Stromal cell of bone marrow (primary cell): ENCODE measurements around the gene BMAL1.

Experiments
- DNase-seq: peaks from one replicate; pipeline ENCODE4 v3.0.0-alpha.2; 2012; ENCODE audit warnings: low read depth

Gene BMAL1

DNA sequence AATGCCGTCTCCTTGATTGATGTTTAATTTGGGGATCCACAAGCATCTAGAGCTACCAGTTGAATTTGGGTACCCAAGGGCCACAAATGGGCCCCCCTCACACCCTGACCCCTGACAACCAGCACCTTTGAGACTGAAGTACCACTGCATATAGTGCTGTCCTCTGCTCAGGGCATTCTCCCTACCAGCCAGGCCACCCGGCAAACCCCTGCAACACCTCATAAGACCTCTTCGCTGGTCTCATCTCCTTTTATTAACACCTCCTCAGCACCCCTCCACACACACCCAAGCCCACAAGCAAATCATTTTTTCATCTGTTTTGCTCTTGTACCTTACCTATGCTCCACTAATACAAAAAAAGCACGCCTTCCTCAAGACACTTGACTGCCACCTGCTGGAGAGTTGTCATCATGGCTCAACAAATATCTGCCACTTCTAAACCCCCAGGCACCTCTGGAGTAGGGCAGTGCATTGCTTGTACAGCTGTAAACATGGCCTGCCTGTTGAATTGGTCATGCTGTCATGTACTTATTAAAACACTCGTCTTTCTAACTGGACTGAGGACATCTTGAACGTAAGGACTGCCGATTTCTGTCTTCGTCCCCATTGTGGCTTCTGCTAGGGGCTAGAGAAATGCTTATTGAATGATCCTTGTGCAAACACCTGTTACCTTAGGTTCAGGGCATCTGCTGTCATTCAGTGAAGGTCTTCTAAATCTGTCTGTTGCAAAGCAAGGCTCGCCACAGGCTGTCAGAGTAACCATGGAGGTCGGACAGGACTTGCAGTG, 66.5 kb downstream of the BMAL1 start:
- peak; percentile 47 for DNase-seq

DNA sequence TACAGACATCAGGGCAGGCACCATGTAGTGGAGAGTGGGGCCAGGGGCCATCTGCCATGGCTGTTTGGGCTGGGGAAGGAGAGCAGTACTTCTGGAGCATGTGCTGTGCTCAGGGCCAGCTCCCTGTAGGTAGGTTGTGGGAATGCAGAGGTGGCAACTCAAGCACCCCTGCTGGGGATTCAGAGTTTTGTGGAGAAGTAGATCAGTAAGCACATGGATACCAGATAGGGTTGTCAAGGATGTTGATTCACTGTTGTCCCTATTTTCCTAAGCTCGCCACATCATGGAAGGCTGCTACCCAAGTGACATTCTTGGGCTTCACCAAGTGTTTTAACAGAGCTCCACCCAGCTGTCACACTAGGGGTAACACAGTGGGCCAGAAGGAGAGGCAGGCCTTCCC, 67.2 kb downstream of the BMAL1 start:
- no peak for DNase-seq

GRCh38 chr11:13346470-13346869, 68.9 kb downstream of the BMAL1 start:
- no peak for DNase-seq

DNA sequence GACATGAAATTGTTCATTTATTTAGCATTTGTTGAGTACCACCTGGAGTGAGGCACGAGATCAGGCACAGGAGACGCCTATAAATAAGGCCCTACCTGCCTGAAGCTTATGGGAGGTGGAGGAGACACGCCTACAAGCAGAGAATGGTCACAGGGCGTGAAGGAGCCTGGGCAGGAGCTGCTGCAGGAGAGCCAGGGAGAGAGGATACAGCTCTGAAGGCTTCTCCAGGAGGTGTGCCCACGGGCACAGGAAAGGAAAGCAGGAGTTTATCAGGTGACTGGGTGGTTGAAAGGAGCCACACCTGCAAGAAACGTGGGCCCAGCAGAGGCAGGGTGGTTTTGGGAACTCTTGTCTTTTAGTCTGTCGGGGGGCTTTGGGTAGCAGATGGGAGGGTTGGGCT, 70.3 kb downstream of the BMAL1 start:
- no peak for DNase-seq

DNA sequence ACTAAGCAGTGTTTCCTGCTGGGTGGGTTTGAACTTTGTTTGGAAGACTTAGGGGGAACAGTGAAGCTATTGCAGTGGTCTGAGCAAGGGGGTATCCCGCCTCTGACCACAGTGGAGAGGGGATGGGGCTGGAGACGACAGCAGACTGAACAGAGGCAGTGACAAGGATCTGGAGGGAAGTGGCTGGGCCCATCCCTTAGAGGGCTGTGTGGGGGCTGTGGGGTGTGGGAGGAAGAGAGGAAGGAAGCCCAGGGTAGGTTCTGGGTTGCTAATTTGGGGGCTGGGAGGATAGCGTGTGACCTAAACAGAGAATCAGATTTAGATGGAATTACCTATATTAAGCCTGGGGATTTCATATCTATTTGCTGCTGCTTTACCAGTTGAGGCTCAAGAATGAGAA, 70.7 kb downstream of the BMAL1 start:
- DNase-seq: no peak

GRCh38 chr11:13349046-13349445, 71.5 kb downstream of the BMAL1 start:
- no peak for DNase-seq

GRCh38 chr11:13349581-13349980, 72.0 kb downstream of the BMAL1 start:
- no peak for DNase-seq

DNA sequence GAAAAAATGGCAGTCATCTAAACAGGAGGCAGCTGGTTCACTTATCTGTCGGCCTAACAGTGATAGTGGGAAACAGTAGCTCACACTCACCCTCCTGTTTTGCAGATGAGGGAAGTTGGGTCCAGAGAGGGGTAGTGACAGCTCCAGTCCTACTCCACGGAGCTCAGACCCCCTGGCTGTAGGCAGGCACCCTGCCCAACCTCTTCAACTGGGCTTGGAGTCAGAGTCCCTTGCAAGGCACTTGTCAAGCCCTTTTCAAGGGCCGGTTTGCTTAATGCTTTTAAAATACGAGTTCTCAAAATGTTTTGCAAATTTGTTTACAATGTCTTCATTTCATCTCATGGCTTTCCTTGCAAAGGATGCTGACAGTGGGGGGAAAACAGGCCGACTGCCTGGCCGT, 75.1 kb downstream of the BMAL1 start:
- DNase-seq: no peak

- no peak for DNase-seq
These were observed 76.7 kb downstream of the BMAL1 start for GRCh38 chr11:13354335-13354734.

GRCh38 chr11:13355191-13355590, 77.6 kb downstream of the BMAL1 start:
- no peak for DNase-seq

DNA sequence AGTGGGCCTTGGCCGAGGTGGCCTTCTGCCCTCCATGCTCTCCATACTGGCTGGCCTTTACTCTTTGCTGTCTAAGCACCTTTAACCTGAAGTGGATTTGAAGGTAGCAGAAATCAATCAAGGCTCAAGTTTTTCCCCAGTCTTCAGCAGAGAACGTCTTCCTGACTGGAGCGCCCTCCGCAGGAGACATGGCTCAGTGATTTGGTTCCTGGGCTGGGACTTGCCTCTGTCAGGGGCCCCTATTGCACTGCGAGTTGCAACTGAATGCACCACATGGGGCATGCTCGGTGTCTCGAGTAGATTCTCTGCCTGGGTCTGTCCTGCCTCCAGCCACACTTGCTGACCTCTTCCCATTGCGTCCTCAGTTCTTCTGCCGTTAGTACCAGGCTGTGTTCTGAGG, 79.6 kb downstream of the BMAL1 start:
- no peak for DNase-seq

DNA sequence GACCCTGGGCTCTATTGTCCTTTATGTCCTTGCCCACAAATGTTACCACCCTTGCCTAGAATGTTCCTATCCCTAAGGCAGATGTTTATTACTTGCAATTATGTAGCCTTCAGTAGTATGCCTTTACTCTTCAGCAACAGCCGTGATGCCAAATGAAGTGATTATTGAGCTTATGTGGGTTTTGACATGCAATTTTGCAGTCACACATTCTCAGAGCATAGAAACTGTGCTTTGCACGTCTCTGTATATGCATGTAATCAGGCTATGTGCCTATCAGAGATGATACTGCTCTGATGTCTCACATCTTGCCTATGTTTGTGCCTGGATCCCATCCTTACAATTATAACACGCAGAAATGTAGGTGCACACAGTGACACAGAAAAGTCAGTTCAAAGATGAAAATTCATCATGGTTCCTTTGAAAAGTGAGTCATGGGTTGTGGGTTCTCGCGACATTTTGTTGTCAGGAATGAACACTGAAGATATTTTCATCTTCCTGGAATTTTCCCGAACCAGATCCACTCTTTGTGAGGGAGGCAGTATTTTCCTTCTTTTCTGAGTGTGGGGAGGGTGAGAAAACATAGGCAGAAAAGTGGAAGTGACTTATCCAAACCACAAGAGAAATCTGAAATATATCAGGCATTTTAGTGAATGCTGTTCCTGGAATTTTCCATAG, 81.1 kb downstream of the BMAL1 start:
- DNase-seq: peak; percentile 58

DNA sequence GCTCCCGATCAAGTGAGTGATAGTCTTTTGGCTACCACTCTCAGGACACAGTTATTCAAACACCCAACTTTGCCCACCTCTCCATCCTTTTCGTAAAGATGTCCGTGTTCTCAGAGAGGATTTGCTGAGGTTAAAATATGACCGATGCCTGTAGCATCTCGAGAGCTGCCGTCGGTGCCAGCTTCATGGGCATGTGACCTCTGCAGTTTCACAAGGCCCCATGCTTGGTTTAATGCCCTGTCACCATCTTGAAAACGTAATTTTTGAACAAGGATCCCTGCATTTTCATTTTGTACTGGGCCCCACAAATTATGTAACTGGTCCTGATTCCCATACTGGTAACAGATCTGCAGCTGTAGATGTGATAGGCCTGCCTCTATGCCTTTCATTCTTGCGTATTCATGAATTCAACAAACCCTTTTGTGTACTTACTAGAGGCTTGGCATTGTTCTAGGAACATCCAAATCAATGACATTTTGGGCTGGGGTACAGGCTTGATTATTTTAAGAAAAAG, 85.1 kb downstream of the BMAL1 start:
- DNase-seq: no peak

DNA sequence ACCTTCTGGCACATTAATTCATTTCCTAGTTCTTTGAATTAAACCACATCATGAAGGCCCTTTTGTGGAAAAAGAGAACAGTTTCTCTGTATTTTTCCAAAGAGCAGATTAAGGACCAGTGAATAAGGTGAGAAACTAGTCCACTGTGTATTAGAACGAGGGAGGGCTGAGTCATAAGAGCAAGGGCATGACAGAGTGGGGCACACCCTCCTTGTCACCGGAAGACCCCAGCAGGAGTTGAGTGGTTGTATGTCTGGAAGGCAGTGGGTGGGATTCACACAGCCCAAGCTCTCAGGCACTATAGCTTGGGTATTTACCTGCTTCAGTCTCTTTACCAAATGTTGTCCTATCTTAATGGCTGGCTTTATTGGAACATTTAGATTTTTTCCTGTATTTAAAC, 86.8 kb downstream of the BMAL1 start:
- no peak for DNase-seq

DNA sequence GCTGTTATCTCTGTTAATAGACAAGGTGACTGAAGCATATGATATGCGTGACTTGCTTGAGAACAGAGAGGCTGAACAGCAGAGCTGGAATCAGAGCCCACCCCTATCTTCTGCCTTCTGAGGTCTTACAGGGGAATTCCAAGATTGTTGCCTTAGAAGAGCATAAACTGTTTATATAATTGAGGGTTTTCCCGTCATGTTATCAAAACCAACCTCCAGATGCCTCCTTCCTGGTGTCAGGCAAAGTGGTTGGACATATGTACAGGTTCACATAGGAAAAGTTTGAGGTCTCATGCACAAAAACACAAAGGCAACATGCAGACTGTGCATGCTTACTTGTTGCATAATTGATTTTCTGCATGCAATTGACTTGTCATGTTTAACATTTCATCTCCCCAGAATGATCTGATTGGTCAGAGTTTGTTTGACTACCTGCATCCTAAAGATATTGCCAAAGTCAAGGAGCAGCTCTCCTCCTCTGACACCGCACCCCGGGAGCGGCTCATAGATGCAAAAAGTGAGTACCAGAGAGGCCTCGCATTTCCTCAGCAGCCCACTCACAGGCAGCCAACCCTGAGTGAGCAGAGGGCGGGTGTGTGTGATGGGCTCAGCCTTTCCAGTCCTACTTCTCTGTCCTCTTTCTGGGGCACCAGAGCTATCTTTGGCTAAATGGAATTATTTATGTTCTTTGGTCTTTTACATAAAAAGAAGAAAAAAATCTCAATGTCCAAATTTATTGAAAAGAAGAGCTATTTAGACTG, 88.9 kb downstream of the BMAL1 start:
- no peak for DNase-seq

DNA sequence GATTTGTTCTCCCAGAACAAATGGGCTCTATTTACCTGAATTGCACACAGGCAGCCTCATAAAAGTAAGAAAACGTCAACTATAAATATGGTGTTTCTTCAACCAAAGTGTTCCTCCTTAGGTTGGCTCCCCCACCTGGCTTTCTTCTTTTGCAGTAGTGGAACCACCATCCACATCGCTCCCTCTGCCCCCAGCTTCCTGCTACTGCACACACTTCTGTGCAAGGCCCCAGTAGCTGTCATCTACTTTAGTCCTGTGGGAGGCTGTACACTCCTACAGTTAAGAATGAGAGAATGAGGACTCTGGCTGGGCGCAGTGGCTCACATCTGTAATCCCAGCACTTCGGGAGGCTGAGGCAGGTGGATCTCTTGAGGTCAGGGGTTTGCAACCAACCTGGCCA, 89.5 kb downstream of the BMAL1 start:
- no peak for DNase-seq

- no peak for DNase-seq
These were observed 90.5 kb downstream of the BMAL1 start for GRCh38 chr11:13368041-13368446.

DNA sequence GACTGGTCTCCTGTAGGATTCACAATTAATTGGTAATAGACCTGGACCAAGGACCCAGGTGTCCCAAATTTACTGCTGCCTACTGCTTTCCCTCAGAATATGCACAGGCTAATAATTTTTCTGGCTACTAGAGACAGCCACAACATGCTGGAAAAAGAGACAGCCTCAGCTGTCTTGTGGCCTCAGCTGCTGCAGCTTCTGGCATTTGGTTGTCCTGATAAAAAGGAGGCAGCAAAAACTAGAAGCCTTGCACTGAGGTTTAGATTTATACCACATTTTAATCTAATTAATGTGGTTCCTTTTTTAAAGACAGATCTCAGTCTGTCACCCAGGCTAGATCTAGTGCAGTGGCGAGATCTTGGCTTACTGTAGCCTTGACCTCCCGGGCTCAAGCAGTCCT, 95.6 kb downstream of the BMAL1 start:
- no peak for DNase-seq

- DNase-seq: no peak
These were observed 98.2 kb downstream of the BMAL1 start for GRCh38 chr11:13375798-13376197.

GRCh38 chr11:13376402-13376801, 98.8 kb downstream of the BMAL1 start:
- no peak for DNase-seq

DNA sequence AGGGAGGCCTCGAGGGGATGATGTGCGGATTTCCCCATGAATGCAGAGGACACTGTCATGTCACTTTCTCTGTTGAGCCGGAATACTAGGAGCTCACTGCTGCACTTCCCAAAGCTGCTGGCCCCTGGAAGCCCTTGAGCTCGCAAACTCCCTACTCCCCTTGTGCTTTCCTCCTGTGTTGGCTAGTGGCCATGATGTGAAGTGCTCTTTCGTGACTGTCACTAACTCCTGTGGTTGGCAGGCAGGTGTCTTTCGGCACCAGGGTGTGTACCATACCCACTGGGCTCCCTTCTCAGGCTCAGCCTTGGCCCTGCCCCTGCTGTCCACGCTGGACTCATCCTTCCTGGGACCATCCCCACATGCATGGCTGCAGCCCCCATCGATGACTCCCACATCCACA, 99.2 kb downstream of the BMAL1 start:
- no peak for DNase-seq

DNA sequence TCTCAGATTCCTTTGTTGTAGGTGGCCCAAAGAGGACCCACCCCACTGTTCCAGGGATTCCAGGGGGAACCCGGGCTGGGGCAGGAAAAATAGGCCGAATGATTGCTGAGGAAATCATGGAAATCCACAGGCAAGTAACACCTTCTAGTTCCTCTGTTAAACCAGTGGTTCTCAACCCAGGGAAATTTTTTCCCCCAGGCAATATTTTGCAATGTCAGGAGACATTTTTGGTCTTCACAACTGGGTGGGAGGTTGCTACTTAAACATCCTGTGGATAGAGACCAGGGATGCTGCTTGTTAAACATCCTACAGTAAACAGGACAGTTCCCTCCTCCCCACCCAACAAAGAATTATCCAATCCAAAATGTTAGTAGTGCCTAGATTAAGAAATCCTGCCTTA, 100.7 kb downstream of the BMAL1 start:
- no peak for DNase-seq

DNA sequence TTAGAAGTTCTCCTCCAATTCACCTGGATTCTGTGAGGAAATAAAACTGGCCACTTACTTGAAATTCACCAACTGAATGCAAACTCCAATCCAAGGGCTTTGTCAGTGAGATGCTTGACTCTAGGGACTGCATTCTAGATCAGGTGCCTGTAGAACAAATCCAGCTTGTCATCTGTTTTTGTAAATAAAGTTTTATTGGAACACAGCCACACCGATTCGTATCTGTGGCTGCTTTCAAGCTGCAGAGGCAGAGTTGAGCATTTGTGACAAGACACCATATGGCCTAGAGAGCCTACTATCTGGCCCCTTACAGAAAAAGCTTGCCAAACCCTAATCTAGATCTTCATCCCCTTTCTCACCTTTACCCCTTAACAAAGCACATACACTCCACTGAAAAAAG, 103.1 kb downstream of the BMAL1 start:
- no peak for DNase-seq
